GM23338 (cell line): ENCODE data around the gene ALG6. TPM values are rescaled to one million over a fixed set of nuclear protein-coding genes. Genes with fewer than 3 reads are reported as not detected.

Experiments
- ATAC-seq: fragments of 200-7000 bp; cut with Tn5 transposase; 3 replicates; pipeline ENCODE4 v1.9.1; 2020
- DNase-seq: peaks from one replicate; pipeline ENCODE4 v3.0.0-alpha.2; 2015; ENCODE audit warnings: low spot score
- H2AFZ ChIP-seq: fragments of 200-600 bp; sonication (generic); 2 replicates; pipeline ENCODE4 v1.8.0; 2016; ENCODE audit warnings: antibody characterized with exemption, mild to moderate bottlenecking, moderate library complexity
- H3F3A ChIP-seq: fragments of 200-600 bp; sonication (generic); replicated peaks from 2 replicates; pipeline ENCODE4 v1.8.0; 2017; ENCODE audit warnings: antibody characterized with exemption, mixed run types, low read depth
- H3K27ac ChIP-seq: fragments of 200-600 bp; sonication (generic); 2 replicates; pipeline ENCODE4 v1.6.1; 2016; ENCODE audit warnings: low read depth
- H3K27me3 ChIP-seq: fragments of 200-600 bp; sonication (generic); 2 replicates; pipeline ENCODE4 v1.8.0; 2016; ENCODE audit warnings: mild to moderate bottlenecking, mixed run types, moderate library complexity; ENCODE audit not compliant: insufficient read depth
- H3K36me3 ChIP-seq: fragments of 200-600 bp; sonication (generic); 2 replicates; pipeline ENCODE4 v1.8.0; 2016; ENCODE audit warnings: mild to moderate bottlenecking; ENCODE audit not compliant: insufficient read depth
- H3K4me1 ChIP-seq: fragments of 200-600 bp; sonication (generic); 2 replicates; pipeline ENCODE4 v1.8.0; 2016; ENCODE audit warnings: mild to moderate bottlenecking, moderate library complexity; ENCODE audit not compliant: insufficient read depth
- H3K4me2 ChIP-seq: fragments of 200-600 bp; sonication (generic); 2 replicates; pipeline ENCODE4 v1.7.1; 2017; ENCODE audit warnings: mixed run types
- H3K4me3 ChIP-seq: fragments of 200-600 bp; sonication (generic); 2 replicates; pipeline ENCODE4 v1.6.1; 2016; ENCODE audit warnings: mixed run types
- H3K79me2 ChIP-seq: fragments of 200-600 bp; sonication (generic); replicated peaks from 2 replicates; pipeline ENCODE4 v1.8.0; 2017; ENCODE audit warnings: mild to moderate bottlenecking; ENCODE audit not compliant: insufficient read depth
- H3K9me2 ChIP-seq: fragments of 200-600 bp; sonication (generic); 2 replicates; pipeline ENCODE4 v1.8.0; 2017; ENCODE audit not compliant: insufficient read depth
- H4K20me1 ChIP-seq: fragments of 200-600 bp; sonication (generic); replicated peaks from 2 replicates; pipeline ENCODE4 v1.8.0; 2017; ENCODE audit warnings: mild to moderate bottlenecking; ENCODE audit not compliant: insufficient read depth
- H3K27ac Mint-ChIP-seq: 2 replicates; pipeline ENCODE4 v1.8.0; 2020; ENCODE audit warnings: inconsistent platforms, mild to moderate bottlenecking, moderate library complexity, mixed read lengths
- H3K27me3 Mint-ChIP-seq: 3 replicates; pipeline ENCODE4 v1.8.0; 2022; ENCODE audit warnings: low read depth, mild to moderate bottlenecking, moderate library complexity, mixed read lengths, inconsistent platforms; ENCODE audit not compliant: insufficient read depth, poor library complexity
- H3K36me3 Mint-ChIP-seq: 3 replicates; pipeline ENCODE4 v1.8.0; 2021; ENCODE audit warnings: low read depth, mild to moderate bottlenecking, inconsistent platforms, moderate library complexity, mixed read lengths
- H3K4me1 Mint-ChIP-seq: 3 replicates; pipeline ENCODE4 v1.8.0; 2020; ENCODE audit warnings: mild to moderate bottlenecking, inconsistent platforms, mixed read lengths
- H3K4me3 Mint-ChIP-seq: 3 replicates; pipeline ENCODE4 v1.8.0; 2021; ENCODE audit warnings: moderate library complexity, mild to moderate bottlenecking, inconsistent platforms, mixed read lengths
- H3K9me3 Mint-ChIP-seq: 3 replicates; pipeline ENCODE4 v1.8.0; 2020; ENCODE audit warnings: moderate library complexity, mild to moderate bottlenecking, inconsistent platforms, mixed read lengths
- CREB1 ChIP-seq: fragments of 250-450 bp; sonication (Bioruptor Pico); IDR thresholded peaks from 2 replicates; pipeline ENCODE4 v1.5.0; 2020; ENCODE audit warnings: low read depth, mild to moderate bottlenecking, moderate library complexity
- CTCF ChIP-seq, 2 experiments: fragments of 200-600 bp in 1 of 2; sonication (generic) in 1 of 2; conservative IDR thresholded peaks; 2 replicates each; pipeline versions ENCODE4 v1.5.1 to v1.6.1; 2016 to 2017; ENCODE audit warnings: antibody characterized with exemption in 2 of 2, low read depth in 2 of 2, mild to moderate bottlenecking in 2 of 2, moderate library complexity in 1 of 2
- ETS1 ChIP-seq: IDR thresholded peaks from 2 replicates; pipeline ENCODE4 v1.6.1; 2016; ENCODE audit warnings: antibody characterized with exemption
- EZH2 ChIP-seq: fragments of 200-600 bp; sonication (generic); IDR thresholded peaks from one replicate; pipeline ENCODE4 v1.8.0; 2017; ENCODE audit warnings: antibody characterized with exemption, mild to moderate bottlenecking, low read depth; ENCODE audit not compliant: unreplicated experiment
- EZH2phosphoT487 ChIP-seq: fragments of 200-600 bp; sonication (generic); IDR thresholded peaks from one replicate; pipeline ENCODE4 v1.8.1; 2018; ENCODE audit warnings: antibody characterized with exemption; ENCODE audit not compliant: unreplicated experiment
- JUNB ChIP-seq: IDR thresholded peaks from one replicate; pipeline ENCODE4 v1.6.1; 2016; ENCODE audit warnings: antibody characterized with exemption; ENCODE audit not compliant: unreplicated experiment
- POLR2AphosphoS5 ChIP-seq: IDR thresholded peaks from 2 replicates; pipeline ENCODE4 v1.6.1; 2016; ENCODE audit warnings: antibody characterized with exemption, low read depth
- ZNF114 ChIP-seq: fragments of 250-450 bp; sonication (Bioruptor Pico); IDR thresholded peaks from 2 replicates; pipeline ENCODE4 v1.5.0; 2020; ENCODE audit warnings: mild to moderate bottlenecking, moderate library complexity
- ZNF331 ChIP-seq: fragments of 250-450 bp; sonication (Bioruptor Pico); IDR thresholded peaks from 2 replicates; pipeline ENCODE4 v1.5.0; 2020; ENCODE audit warnings: low read depth, mild to moderate bottlenecking, moderate library complexity
- polyA plus RNA-seq: library from polyadenylated mRNA; unstranded; fragments of >200 nt; fragmentation: Nextera tagmentation; extraction: Ambion mirVana; gene quantifications from 2 replicates; pipeline ENCODE4 v1.2.1, GENCODE V29; 2016
- total RNA-seq: library from RNA; depleted of rRNA; stranded (reverse); fragments of >200 nt; shearing (Covaris generic); gene quantifications from 2 replicates; pipeline ENCODE4 v1.2.3, GENCODE V29; 2014

The ALG6 gene
- total and polyA plus RNA-seq, 2 experiments from 2014 or later = 24.1 to 34.6 TPM

DNA sequence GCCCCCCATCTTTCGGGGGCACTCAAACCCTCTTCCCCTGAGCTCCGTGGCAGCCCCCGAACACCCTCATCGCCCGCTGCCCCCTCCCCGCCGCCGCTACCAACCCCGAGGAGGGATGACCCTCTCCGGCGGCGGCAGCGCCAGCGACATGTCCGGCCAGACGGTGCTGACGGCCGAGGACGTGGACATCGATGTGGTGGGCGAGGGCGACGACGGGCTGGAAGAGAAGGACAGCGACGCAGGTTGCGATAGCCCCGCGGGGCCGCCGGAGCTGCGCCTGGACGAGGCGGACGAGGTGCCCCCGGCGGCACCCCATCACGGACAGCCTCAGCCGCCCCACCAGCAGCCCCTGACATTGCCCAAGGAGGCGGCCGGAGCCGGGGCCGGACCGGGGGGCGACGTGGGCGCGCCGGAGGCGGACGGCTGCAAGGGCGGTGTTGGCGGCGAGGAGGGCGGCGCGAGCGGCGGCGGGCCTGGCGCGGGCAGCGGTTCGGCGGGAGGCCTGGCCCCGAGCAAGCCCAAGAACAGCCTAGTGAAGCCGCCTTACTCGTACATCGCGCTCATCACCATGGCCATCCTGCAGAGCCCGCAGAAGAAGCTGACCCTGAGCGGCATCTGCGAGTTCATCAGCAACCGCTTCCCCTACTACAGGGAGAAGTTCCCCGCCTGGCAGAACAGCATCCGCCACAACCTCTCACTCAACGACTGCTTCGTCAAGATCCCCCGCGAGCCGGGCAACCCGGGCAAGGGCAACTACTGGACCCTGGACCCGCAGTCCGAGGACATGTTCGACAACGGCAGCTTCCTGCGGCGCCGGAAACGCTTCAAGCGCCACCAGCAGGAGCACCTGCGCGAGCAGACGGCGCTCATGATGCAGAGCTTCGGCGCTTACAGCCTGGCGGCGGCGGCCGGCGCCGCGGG is 44.2 kb upstream of the ALG6 start:
- Mint-ChIP-seq H3K4me3 (peak overlapping the region; percentile 94), H3K36me3 (peaks cover 33% of the 10 kb centered on the region), H3K27me3 (peaks cover 79% of the 10 kb centered on the region), H3K27ac (no peak overlapping the region; the same call in 1 of the 2 replicates), H3K4me1 (peaks cover 35% of the 10 kb centered on the region), H3K9me3 (peaks cover 4% of the 10 kb centered on the region; the same call in 2 of the 3 replicates)
- no peaks in the 10 kb centered on the region for H3K36me3 ChIP-seq
- H3K4me2 ChIP-seq = peak overlapping the region; percentile 80
- peaks cover 36% of the 10 kb centered on the region for H3K4me1 ChIP-seq
- ATAC-seq = no peak; the same call in 2 of the 3 replicates
- H4K20me1 ChIP-seq = no peaks in the 10 kb centered on the region
- TF ChIP-seq ZNF331 (CRISPR knock-in tag) (no peak), POLR2AphosphoS5 (0 out of 2 replicates have a peak, but pooled peaks have one; percentile 29), JUNB (no peak), CTCF (conservative IDR thresholded peaks at IDR 0.05; ENCODE audit: low read depth in 2 of 2) (peak in 1 of 2 experiments; percentile 33; a peak in 2 of 4 replicates)
- H2AFZ ChIP-seq = no peak overlapping the region
- no peak overlapping the region for H3K27ac ChIP-seq
- H3K27me3 ChIP-seq = peaks cover 67% of the 10 kb centered on the region
- H3F3A ChIP-seq = peaks cover 17% of the 10 kb centered on the region; the same call in 1 of the 2 replicates
- H3K79me2 ChIP-seq = peaks cover 27% of the 10 kb centered on the region
- no peaks in the 10 kb centered on the region for H3K9me2 ChIP-seq
- H3K4me3 ChIP-seq = peak overlapping the region; percentile 61
- DNase-seq = peak; percentile 78

DNA sequence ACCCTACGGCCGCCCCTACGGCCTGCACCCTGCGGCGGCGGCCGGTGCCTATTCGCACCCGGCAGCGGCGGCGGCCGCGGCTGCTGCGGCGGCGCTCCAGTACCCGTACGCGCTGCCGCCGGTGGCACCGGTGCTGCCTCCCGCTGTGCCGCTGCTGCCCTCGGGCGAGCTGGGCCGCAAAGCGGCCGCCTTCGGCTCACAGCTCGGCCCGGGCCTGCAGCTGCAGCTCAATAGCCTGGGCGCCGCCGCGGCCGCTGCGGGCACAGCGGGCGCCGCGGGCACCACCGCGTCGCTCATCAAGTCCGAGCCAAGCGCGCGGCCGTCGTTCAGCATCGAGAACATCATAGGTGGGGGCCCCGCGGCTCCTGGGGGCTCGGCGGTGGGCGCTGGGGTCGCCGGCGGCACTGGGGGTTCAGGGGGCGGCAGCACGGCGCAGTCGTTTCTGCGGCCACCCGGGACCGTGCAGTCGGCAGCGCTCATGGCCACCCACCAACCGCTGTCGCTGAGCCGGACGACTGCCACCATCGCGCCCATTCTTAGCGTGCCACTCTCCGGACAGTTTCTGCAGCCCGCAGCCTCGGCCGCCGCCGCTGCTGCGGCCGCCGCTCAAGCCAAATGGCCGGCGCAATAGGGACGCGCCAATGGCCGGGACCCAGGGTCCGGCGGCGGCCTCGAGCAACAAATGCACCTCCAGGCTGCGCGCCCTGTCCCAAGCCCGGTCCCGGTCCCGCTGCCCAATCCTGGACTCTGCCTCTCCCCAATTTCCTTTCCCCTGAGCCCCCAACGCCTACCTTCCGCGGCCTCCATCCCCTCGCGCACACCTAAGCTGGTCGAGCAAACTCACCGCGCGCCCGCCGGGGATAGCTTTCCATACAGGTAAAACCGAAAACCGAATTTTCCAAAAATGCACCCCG is 43.3 kb upstream of the ALG6 start:
- Histone ChIP-seq H3K4me2 (peak overlapping the region; percentile 88), H3K4me3 (peak overlapping the region; percentile 61), H3K36me3 (no peaks in the 10 kb centered on the region), H3K27ac (no peak overlapping the region), H2AFZ (no peak overlapping the region), H3K27me3 (peaks cover 67% of the 10 kb centered on the region), H3K9me2 (no peaks in the 10 kb centered on the region), H3F3A (peaks cover 19% of the 10 kb centered on the region; the same call in 1 of the 2 replicates), H4K20me1 (no peaks in the 10 kb centered on the region), H3K79me2 (peaks cover 27% of the 10 kb centered on the region), H3K4me1 (peaks cover 36% of the 10 kb centered on the region)
- H3K36me3 Mint-ChIP-seq = peaks cover 33% of the 10 kb centered on the region
- no peak for ATAC-seq
- peak overlapping the region; percentile 96 for H3K4me3 Mint-ChIP-seq
- H3K27ac Mint-ChIP-seq = peak overlapping the region; percentile 88; the same call in 1 of the 2 replicates
- peaks cover 35% of the 10 kb centered on the region for H3K4me1 Mint-ChIP-seq
- peaks cover 4% of the 10 kb centered on the region; the same call in 2 of the 3 replicates for H3K9me3 Mint-ChIP-seq
- DNase-seq = peak; percentile 65
- H3K27me3 Mint-ChIP-seq = peaks cover 77% of the 10 kb centered on the region
- no peak for TF ChIP-seq CTCF (conservative IDR thresholded peaks at IDR 0.05; ENCODE audit: low read depth in 2 of 2)
- TF ChIP-seq CREB1 (CRISPR knock-in tag) = no peak
- no peak for TF ChIP-seq JUNB
- no peak for TF ChIP-seq ZNF114 (CRISPR knock-in tag)
- no peak; the same call in 1 of the 2 replicates for TF ChIP-seq POLR2AphosphoS5
- TF ChIP-seq EZH2phosphoT487 = no peak
- TF ChIP-seq ETS1 = no peak
- no peak for TF ChIP-seq EZH2
